DOHH2 (cell line): Measurements from ENCODE around the gene NANOS1.

Experiments used
- CTCF ChIP-seq: fragments of 200-600 bp; sonication (generic); IDR thresholded peaks from one replicate; pipeline ENCODE4 v1.5.1; 2014; ENCODE audit warnings: antibody characterized with exemption, mild to moderate bottlenecking, low read depth, low read length; ENCODE audit not compliant: poor library complexity, severe bottlenecking
- EZH2phosphoT487 ChIP-seq: fragments of 200-600 bp; sonication (generic); IDR thresholded peaks from 2 replicates; pipeline ENCODE4 v1.6.1; 2017; ENCODE audit warnings: borderline replicate concordance, mild to moderate bottlenecking, antibody characterized with exemption, low read length, moderate library complexity, mixed read lengths

GRCh38 chr10:119025776-119026175 lies 3.7 kb upstream of the NANOS1 start:
- no peak for TF ChIP-seq CTCF
- no peak for TF ChIP-seq EZH2phosphoT487
